ENCODE results near the gene DCTD.

DCTD gene

GRCh38 chr4:182897601-182898478 is 19.3 kb downstream of the DCTD start:
- no peak overlapping the region for H3K9ac ChIP-seq (ENCODE audit: low read depth, low read length, poor library complexity, severe bottlenecking)
- H3K36me3 ChIP-seq (ENCODE audit: insufficient read depth, low read length): peaks cover 73% of the 10 kb centered on the region; the same call in 1 of the 2 replicates
- H3K9me2 ChIP-seq (replicated peaks; ENCODE audit: low read depth, low read length): no peaks in the 10 kb centered on the region
- no peak overlapping the region for H3K4me3 ChIP-seq (ENCODE audit: low read length, poor library complexity, severe bottlenecking)
- no peak overlapping the region for H2AFZ ChIP-seq (ENCODE audit: low read length)
- peaks cover 13% of the 10 kb centered on the region; the same call in 1 of the 2 replicates for H3K79me2 ChIP-seq (ENCODE audit: insufficient read depth, low read length)
- H3K4me2 ChIP-seq (ENCODE audit: low read depth, low read length, poor library complexity, severe bottlenecking): no peak overlapping the region
- H3K27me3 ChIP-seq (ENCODE audit: insufficient read depth, low read length, poor library complexity, severe bottlenecking): no peaks in the 10 kb centered on the region
- H4K20me1 ChIP-seq (ENCODE audit: insufficient read depth, low read length, poor library complexity, severe bottlenecking): no peaks in the 10 kb centered on the region
- H3F3A ChIP-seq (ENCODE audit: low read depth): no peaks in the 10 kb centered on the region
- no peaks in the 10 kb centered on the region for H3K4me1 ChIP-seq (ENCODE audit: insufficient read depth, low read length, poor library complexity, severe bottlenecking)
- no peak for TF ChIP-seq EZH2phosphoT487 (IDR thresholded peaks at IDR 0.05; ENCODE audit: borderline replicate concordance)
- no peaks in the 10 kb centered on the region for H3K9me3 ChIP-seq (ENCODE audit: insufficient read depth, low read depth, low read length)

- H3K4me3 ChIP-seq (ENCODE audit: low read length, poor library complexity, severe bottlenecking): no peak overlapping the region
- H3K4me1 ChIP-seq (ENCODE audit: insufficient read depth, low read length, poor library complexity, severe bottlenecking): no peaks in the 10 kb centered on the region
- H3K27me3 ChIP-seq (ENCODE audit: insufficient read depth, low read length, poor library complexity, severe bottlenecking): no peaks in the 10 kb centered on the region
- H2AFZ ChIP-seq (ENCODE audit: low read length): no peak overlapping the region
- no peak overlapping the region for H3K4me2 ChIP-seq (ENCODE audit: low read depth, low read length, poor library complexity, severe bottlenecking)
- peaks cover 6% of the 10 kb centered on the region; the same call in 1 of the 2 replicates for H3K79me2 ChIP-seq (ENCODE audit: insufficient read depth, low read length)
- H3K9me3 ChIP-seq (ENCODE audit: insufficient read depth, low read depth, low read length): no peaks in the 10 kb centered on the region
- peaks cover 82% of the 10 kb centered on the region; the same call in 1 of the 2 replicates for H3K36me3 ChIP-seq (ENCODE audit: insufficient read depth, low read length)
- no peaks in the 10 kb centered on the region for H4K20me1 ChIP-seq (ENCODE audit: insufficient read depth, low read length, poor library complexity, severe bottlenecking)
- no peak for TF ChIP-seq CTCF (conservative IDR thresholded peaks at IDR 0.05; ENCODE audit: low read length)
- H3K9me2 ChIP-seq (replicated peaks; ENCODE audit: low read depth, low read length): no peaks in the 10 kb centered on the region
- H3K9ac ChIP-seq (ENCODE audit: low read depth, low read length, poor library complexity, severe bottlenecking): no peak overlapping the region
- H3F3A ChIP-seq (ENCODE audit: low read depth): no peaks in the 10 kb centered on the region
These were observed 20.8 kb downstream of the DCTD start for GRCh38 chr4:182896421-182896820.

- H3K9me2 ChIP-seq (replicated peaks; ENCODE audit: low read depth, low read length): no peaks in the 10 kb centered on the region
- H3K4me2 ChIP-seq (ENCODE audit: low read depth, low read length, poor library complexity, severe bottlenecking): no peak overlapping the region
- no peaks in the 10 kb centered on the region for H3F3A ChIP-seq (ENCODE audit: low read depth)
- H3K4me1 ChIP-seq (ENCODE audit: insufficient read depth, low read length, poor library complexity, severe bottlenecking): no peaks in the 10 kb centered on the region
- no peaks in the 10 kb centered on the region; the same call in 1 of the 2 replicates for H3K79me2 ChIP-seq (ENCODE audit: insufficient read depth, low read length)
- H2AFZ ChIP-seq (ENCODE audit: low read length): no peak overlapping the region
- TF ChIP-seq CTCF (conservative IDR thresholded peaks at IDR 0.05; ENCODE audit: low read length) (no peak), EZH2phosphoT487 (IDR thresholded peaks at IDR 0.05; ENCODE audit: borderline replicate concordance) (no peak)
- peaks cover 82% of the 10 kb centered on the region for H3K36me3 ChIP-seq (ENCODE audit: insufficient read depth, low read length)
- H3K27me3 ChIP-seq (ENCODE audit: insufficient read depth, low read length, poor library complexity, severe bottlenecking): no peaks in the 10 kb centered on the region
- H3K4me3 ChIP-seq (ENCODE audit: low read length, poor library complexity, severe bottlenecking): no peak overlapping the region
- H3K9ac ChIP-seq (ENCODE audit: low read depth, low read length, poor library complexity, severe bottlenecking): no peak overlapping the region
- H4K20me1 ChIP-seq (ENCODE audit: insufficient read depth, low read length, poor library complexity, severe bottlenecking): no peaks in the 10 kb centered on the region
- no peaks in the 10 kb centered on the region for H3K9me3 ChIP-seq (ENCODE audit: insufficient read depth, low read depth, low read length)
These were observed 21.3 kb downstream of the DCTD start for GRCh38 chr4:182895791-182896292.

Data from Loucy (cell line).